Measurements from ENCODE around the gene SELENOS.

SELENOS gene

DNA sequence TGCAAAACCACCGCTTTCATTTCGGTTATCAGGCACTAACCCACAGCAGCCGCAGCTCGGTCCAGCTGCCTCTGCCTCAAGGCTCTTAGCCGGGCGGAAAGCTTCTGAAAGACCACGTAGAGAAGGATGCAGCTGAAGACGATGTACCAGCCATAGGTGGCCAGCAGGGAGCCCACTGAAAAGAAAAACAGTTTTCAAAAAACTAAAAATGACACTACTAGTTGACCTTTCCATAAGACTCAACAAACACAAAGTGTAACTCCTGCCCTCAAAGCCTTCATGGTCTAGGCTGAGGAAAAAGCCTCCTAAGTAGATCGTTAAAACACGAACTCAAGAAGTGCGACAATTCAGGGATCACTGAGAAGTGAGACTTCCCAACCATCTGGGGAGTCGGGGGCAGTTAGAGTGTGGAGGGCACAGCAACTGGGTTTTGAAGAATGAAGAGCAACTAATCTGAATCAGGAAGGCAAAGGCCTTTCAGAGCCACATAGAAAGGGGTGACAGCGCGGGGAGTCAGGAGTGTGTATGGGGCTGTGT, 716 bp downstream of the SELENOS start:
- DNase-seq (peak; percentile 30), ATAC-seq (peak; percentile 42)

DNA sequence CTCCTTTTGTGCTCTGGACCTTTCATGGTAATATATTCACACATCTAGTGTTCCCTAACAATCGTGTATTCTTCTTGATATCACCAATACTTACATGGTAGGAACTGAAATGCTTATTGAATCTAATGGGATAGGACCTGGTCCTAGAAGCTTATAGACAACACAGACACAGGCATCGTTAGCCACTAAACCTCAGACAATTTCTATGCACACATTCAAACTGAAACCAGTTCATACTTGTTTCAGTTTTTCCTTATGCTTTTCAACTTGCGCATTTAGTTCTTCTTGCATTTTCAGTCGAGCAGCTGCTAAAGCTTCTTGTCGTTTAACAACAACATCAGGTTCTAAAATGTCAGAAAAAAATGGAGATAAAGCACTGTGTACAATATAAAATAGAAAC, 2.3 kb downstream of the SELENOS start:
- DNase-seq: no peak
- ATAC-seq: no peak

DNA sequence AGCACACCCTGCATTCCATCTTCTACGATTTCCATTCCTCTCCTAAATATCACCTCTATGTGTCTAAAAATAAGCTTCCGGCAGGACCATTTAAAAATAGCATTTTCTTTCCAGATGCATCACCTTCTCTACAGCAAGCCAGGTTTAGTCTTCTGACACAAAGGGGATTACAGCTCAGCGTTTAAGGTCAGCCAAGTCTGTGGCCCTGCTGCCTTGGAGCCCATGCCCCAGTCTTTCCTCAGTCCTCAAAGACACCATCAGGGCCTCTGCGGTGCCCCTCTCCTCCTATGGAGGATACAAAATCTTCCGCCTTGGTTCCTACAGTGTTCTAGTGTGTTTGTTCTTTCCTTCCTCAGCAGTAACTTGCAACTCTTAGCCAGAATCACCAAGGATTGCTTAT, 3.8 kb downstream of the SELENOS start:
- no peak for ATAC-seq
- DNase-seq: no peak

DNA sequence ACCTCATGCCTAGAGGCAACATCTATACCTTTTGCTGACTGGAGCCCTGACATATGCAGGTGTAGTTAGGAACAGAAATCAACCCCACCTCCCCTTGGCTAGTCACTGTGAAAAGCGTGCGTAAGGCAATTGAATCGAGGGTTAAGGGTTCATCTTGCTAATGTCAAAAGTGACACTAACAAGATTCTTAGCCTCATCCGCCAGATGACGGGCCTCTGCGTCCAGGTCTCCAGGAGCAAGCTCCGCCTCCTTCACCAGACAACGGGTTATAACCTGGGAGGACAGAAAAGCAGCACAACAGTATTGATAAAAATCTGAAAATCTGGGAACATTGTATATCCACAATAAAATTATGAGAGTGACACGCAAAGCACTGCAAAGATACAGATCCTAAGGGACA, 4.7 kb downstream of the SELENOS start:
- DNase-seq (no peak), ATAC-seq (no peak)

DNA sequence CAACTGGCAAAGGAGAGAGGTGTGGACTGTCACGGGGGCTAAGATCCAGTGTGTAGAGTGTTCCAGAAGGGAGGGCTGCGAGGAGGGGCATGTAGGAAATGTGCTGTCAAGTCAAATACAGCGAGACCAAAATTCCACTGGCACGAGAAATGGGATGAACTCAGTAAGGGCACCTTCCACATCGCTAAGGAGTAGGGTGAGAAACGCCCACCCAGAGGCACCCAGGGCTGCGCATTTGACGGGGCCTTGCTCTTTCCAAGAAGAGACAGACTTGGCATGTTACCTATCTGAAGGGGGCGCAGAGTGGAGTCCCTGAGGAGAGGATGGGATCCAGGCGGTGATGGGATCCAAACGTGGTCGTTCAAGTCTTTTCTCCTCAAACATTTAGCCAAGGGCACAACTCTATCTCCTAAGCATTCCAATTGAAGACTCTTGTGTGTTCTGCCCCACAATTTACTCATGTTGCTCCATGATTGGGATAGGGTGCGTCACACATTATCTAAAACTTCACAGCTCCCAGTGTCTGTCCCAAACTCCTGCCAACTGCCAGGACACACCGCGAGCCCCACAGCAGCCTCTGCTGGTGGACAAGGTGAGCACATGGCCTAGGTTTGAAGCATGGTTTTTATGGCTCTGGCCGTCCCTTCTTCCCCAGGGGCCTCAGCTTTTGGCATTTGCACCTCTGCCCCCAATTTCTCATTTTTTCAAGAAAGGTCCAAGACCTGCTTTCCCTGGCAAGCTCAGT, 7.6 kb downstream of the SELENOS start:
- DNase-seq (no peak), ATAC-seq (peak; percentile 11)

DNA sequence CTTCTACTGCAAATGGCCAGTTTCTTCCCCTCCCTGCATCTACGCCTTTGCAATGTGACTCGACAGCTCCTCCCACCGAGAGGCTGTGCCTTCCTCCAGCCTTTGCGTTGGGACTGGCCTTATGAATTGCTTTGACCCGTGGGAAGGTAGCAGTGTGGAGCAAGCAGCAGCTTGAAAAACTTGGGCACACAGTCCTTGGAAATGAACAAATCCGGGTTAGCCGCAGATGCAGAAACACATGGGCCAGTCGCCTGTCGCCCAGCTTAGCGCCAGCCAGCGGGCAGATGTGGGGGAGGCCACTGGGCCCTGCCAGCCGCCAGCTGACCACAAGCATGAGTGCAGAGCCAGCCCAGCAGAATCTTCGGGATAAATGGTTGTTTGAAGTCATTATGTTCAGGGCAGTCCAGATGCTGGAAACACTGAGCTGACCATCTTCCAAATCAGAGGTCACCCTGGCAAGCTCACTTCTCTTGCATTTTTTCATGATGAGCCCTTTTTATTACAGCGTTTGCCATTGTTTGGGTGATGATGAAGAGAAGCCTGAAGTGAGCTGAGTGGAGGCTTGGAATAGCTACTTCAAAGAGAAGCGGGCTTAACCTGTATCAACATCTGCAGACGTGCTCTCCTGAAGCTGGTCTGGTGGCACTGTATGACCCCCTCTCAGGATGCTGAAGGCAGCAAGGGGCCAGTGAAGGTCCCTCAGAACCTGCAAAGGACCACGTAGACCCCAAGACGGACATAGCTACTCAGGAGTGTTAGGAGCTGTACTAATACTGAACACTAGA, 9.8 kb downstream of the SELENOS start:
- DNase-seq (no peak), ATAC-seq (no peak)

DNA sequence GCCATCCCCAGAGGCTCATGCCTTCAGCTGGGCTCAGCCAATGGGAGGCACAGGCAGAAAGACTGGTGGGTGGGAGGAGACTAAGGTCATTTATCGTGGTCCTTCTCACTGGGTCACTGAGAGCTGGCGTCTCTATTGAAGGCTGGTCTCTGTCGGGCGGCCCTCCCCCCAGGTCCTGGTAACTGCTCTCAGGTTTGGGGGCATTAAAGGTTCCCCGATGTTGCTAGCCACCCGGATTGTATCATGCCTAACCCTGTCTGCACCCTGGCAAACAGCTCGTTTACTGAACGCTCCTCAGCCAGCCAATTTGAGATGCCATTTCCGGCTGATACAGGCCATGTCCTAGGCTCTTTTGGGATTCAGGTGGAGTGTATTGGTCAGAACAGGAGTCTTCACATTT, 10.5 kb downstream of the SELENOS start:
- DNase-seq (no peak), ATAC-seq (no peak)

DNA sequence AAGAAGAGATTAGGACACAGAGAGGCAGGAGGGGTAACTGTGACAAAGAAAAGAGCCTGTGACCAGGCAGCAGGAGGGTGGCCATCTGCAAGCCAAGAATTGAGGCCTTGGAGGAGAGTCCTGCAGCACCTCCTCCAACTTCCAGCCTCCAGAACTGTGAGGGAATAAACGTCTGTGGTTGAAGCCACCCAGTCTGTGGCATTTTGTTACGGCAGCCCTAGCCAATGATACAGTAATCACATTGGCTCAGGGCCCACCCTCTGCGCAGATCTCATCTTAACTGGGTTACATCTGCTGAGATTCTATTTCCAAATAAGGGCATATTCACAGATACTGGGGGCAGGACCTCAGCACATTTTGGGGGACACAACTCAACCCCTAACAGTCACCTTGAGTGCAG, 11.3 kb downstream of the SELENOS start:
- ATAC-seq: no peak
- DNase-seq: no peak

DNA sequence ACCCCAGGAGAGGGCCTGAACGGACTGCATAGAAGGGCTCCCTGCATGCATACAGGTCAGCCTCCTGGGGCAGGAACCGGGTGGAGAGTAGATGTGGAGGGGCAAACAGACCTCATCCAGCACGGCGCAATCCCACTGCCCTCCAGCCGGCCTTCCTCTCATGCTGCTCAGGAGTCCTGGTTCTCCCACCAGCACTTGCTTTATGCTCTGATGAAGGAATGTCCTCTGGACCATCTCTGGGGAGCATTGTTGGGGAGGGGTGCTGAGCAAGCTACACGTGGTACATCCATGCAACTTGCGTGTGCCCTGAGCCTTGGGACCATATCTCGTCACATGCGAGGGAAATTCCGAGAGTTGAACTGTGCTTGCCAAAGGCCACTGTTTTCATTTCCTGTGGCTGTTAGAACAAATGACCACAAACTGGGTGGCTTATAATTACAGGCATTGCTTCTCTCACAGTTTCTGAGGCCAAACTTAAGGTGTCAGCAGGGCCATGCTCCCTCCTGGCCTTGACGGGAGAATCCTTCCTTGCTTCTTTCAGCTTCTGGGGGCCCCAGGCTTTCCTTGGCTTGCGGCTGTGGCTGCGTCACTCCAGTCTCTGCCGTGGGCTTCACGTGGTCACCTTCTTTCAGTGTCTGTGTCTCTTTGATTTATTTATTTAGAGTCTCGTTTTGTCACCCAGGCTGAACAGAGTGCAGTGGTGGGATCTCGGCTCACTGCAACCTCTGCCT, 12.2 kb downstream of the SELENOS start:
- ATAC-seq (no peak), DNase-seq (no peak)

DNA sequence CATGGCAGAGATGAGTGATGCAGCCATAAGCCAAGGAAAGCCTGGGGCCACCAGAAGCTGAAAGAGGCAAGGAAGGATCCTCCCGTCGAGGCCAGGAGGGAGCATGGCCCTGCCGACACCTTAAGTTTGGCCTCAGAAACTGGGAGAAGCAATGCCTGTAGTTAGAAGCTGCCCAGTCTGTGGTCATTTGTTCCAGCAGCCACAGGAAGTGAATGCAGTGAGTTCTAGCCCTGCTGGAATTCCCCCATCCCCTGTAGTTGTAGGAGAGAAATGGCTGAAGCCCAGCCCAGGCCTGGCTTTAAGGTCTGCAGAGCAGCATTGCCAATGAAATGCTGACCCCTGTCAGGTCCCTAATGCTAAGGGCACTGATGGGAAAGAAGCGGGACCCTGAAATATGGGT, 13.3 kb downstream of the SELENOS start:
- no peak for DNase-seq
- peak; percentile 40 for ATAC-seq

DNA sequence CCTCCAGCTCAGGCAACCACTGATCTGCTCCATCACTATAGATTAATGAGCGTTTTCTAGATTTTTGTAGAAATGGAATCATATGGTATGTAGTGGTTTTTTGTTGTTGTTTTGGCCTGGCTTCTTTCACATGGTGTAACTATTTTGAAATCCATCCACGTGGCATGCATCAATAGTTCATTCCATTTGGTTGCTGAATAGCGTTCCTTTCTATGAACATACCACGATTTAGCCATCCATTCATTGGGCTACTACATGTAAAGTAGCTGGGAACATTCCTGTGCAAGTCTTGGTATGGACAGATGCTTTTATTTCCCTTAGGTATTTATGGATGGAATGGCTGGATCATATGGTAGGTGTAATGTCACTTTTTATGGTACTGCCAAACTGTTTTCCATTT, 14.7 kb downstream of the SELENOS start:
- ATAC-seq: no peak
- DNase-seq: no peak

DNA sequence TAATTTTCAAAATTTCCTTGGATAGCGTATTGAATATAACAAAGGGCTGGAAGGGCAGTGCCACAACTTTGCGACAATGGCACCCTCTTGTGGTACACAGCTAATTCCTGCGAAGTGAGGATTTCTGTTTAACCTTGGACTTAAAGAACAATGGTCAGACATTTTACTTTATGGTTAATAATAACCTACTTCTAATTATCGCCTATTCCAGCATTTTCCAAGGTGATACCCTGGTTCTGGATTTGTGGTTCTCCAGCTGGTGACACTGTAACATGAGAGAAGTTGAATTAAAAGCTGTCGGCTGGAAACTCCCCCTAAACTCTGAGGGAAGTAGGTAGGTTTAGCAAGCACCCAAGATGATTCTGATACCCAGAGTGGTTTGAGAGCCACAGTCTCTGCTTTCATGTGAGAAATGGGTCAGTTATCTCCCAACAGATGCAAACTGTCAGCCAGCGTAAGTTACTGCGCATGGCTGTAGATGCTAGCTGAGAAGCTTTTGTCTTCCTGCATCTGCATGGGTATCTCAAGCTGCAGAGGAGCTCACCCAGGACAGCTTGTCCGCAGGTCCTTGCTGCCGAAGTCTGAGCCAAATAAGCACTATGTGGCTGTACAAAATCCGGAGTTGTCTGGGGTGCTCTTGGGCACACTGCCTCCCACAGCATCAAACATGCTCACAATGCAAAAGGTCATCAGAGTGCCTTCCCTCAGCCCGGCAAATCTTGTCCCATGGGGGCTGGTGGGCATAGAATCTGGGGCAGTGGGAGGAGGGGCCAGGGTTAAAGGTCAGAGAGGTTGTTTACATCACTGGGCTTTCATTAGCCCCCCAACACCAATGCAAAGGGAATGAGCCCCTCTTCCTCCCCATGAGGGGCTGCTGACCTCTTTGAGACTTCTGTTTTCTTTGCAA, 18.8 kb downstream of the SELENOS start:
- DNase-seq (peak; percentile 61), ATAC-seq (peak; percentile 56)

DNA sequence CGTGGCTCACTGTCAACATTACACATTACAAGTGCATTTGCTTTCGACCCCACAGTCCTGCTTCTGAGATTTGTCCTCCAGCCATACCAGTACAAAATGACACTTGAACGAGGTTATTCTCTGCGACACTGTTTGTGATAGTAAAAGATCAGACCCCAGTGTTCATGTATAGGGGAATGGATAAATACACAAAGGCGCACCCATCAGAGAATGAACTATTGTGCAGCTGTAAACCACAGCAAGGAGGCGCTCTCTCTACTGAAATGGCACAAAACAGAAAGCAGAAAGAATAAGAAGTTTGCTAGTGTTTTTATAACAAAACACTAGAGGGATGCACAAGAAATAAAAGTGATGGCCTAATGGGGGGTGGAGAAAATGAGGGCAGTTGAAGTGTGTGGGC, 20.5 kb downstream of the SELENOS start:
- no peak for DNase-seq
- ATAC-seq: no peak

DNA sequence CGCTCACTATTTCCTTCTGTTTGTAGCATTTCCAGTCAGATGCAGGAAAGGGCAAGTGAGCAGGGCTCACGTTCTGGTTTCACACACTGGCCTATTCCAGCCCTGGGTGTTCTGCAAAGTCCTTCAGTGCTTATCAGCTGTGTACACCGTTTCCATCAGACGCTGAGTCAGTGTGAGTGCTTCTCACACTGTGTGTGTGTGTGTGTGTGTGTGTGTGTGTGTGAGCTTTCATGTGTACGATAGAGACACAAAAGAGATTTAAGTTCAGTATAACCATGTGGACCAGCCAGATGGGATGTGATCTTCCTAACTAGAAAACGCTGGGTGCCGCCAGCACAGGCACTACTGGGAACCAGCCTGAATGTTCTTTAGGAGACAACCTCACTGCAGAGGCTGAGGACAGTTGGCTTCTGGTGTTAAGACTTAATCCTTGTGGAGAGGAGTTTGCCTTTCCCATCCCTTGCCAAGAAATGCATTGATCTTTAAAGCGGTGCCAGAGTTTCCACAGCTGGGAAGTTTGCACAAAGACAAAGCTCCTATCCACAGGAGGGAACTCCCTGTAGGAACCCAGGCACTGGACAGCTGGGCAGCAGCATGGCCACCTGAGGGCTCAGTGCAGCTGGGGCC, 21.6 kb downstream of the SELENOS start:
- no peak for DNase-seq

DNA sequence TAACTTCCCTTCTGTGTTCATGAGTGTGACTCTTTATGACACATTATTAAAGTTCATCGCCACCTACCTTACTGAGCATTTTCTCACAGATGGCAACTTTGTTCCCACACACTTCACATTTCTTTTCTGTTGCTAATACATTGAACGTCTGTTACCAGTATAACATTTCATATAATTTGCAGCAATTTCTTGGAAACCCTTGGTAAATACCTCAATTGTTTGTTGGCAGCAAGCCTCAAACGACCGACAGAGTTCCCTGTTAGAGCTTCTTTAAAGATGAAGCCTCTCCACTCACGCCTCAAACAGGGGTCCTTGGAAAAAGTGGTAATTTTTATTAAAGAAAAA, 22.3 kb downstream of the SELENOS start:
- ATAC-seq: no peak
- no peak for DNase-seq

More for the DNA sequence above, 21.6 kb downstream of the SELENOS start:
- no peak for ATAC-seq

DNA sequence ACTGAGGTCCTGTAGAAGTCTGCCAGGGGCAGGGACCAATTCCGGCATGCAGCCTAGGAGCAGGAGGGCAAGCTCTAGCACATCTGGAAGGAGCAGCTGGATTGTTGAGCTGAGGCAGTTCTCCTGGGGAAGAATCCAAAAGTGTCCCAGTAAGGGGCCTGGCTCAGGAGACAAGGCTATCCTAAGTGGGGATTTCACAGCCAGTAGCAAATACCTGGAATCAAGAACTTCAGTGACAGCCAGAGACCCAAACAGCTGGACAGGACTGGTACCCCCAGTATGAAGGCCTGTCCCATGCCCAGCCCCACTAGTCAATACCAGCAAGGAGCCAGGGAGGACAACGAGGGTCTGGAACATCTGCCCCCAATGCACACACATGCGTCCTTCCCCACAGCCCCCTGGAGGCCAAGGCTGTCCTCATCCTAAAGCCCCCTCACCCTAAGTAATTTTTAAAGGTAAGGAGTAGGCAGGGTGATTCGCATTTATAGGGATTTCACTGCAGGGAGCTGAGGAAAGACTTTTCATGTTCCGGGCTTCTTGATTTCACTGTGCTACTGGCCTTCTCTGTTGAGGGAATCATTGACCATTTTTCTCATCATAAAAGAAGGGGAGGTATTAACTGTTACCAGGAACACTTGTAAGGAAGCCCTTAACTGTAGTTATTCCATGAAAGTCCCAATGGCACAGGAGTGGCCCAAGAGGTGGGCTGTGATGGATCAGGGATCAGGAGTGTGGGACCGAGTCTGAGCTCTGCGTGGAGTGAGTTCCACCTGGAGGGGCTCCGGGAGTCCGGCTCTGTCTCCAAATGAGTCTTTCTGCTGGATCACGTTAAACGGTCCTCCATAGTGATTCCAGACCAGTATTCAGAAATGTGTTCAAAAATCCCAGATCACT, 22.9 kb downstream of the SELENOS start:
- no peak for ATAC-seq
- DNase-seq: no peak

DNA sequence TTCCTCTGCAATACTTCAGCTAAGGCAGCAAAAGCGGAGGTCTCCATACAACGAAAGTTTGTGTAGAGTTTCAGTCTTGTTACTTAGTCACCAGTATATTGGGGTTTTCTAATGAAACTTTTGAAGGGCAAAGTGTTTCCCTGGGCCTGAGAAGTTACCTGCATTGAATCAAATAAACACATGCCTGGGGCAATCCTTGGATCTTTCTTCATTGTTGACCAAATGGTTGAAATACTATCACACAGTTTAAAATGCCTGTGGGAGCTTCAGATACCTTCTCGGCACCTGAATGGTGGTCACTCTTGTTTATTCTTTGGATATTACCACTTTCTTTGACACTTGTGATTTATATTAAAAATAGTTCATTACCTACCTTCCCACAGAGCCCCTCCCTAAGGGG, 24.4 kb downstream of the SELENOS start:
- ATAC-seq (no peak), DNase-seq (no peak)

DNA sequence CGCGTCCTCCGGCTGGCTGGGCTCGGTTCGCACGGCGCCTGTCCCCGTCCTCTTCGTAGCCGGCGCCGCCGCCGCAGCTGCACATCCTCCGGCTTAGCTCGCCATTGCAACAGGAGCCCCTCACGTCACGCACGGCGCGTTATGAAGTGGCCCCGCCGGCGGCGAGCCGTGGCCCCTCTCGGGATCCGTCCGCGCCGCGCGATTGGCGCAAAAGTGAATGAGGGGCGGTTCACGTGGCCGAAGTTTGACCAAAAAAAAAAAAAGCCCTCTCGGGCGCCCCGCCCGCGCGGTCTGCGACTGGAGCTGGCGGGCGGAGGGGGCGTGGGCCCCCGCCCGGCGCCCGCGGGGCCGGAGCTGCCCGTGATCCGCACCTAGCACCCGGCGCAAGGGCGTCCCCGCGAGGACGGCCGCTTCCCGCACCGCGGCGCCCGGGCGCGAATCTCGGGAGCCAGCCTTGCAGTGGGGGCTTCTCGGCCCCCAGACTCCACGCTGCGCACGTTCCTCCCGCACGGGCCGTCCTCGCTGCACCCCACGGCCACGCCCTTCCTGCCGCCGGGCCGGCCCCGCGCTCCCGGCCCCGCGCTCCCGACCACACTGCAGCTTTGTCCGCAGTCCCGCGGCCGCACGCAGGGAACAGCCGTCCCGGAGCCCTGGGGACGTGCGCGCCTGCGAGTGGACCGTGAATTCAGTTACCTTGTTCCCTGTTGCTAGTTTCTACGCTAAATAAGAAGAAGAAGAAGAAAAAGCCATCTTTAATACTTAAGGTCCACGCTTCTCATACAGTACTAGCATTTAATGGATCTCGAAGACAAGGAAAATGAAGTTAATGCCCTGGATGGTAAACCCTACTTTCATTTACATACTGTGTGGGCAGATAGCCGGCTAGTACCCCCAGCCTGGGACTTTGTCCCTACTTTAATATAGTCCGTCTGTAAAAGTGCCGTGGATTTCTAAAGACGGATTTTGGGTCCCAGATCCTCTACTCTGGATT, 25.2 kb downstream of the SELENOS start, which contains the start of gene CHSY1:
CHSY1 (minus strand) TSS at position 219 of the 991 bp plus-strand sequence. CDS start 592 bp downstream, outside the sequence.
- ATAC-seq (peak; percentile 64), DNase-seq (peak; percentile 91)
